Measurements from ENCODE around the gene SLC8A1.
"Not testable (repeated sequence)": the region's sequence is repeated elsewhere in the genome, so short reads cannot be mapped to it uniquely, and the experiment has no call there.

SLC8A1 gene

DNA sequence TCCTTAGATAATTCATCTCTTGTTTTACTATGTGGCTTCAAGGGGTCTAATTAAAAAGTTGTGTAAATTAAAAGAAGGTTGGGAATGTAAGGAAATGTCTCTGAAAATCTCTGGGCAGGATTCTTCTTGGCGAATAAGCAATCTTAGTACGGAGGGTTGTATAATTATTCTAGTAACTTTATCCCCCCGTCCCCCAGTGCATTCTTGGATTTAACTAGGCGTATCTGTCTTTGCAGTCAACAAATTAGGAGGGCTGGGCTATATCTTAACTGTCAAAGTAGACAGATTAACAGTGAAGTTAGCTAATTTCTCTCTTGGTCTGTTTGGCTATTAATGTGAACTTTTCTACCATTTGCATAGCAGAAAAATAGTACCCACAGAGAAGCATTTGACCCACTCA is 343.0 kb downstream of the SLC8A1 start:
- no peak for DNase-seq (ENCODE audit: low read depth)

- DNase-seq (ENCODE audit: low read depth): no peak
Observed at GRCh38 chr2:40106061-40106460, 345.8 kb downstream of the SLC8A1 start.

DNA sequence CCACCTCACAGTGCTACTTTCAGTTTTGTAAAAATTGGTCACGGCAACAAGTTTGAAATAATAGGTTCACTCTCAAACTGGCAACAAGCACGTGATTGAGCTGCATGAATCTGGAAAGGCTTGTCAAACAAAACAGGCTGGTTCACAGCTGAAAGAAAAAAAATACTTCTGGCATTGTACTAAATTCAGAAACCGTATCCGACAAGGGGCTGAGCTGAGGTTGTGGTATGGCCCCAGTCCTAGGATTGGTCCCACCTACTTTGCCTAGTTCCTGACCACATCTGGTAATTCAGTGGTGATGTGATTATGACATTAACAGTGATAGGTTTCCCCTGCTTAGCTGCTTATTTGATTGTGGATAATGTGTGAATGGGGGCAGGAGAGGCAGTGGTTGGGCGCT is 346.3 kb downstream of the SLC8A1 start:
- DNase-seq (ENCODE audit: low read depth): no peak

GRCh38 chr2:40103590-40103989 is 348.3 kb downstream of the SLC8A1 start:
- peak; percentile 65 for DNase-seq (ENCODE audit: low read depth)

DNA sequence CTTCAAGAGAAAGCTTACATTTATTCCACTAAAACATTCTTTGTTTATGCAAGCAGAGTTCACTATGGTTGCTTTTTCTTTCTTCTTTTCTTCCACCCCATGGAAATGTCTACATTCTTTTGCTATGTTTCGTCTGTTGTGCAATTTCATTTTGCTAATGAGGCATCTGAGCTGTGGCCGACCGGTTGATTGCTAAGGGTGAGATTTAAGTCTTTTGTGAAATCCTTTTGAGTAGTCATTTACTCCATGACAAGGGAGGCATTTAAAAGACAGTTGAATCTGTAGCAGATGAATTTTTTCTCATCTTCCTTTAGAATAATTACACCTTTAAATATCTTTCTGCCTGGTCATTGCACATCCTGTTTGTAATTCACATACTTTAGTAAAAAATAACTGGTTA is 348.7 kb downstream of the SLC8A1 start:
- DNase-seq (ENCODE audit: low read depth): no peak

DNA sequence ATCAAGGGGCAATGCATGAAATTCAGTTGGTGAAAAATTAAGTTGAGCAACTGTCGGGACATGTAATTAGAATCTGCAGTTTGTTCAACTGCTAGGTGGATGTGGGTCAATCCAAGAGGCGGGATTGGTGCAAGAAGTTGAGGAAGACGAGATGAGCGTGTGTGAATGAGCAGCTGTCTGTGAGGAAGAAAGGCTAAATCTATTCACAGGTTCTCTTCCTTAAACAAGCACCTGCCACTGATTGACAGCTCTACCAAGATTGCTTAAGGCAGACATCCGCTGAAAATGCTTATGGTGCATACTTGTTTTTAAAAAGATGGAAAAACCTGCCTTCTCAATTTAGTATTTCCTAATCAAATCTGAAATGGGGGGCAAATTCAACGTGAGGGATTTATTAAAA is 349.4 kb downstream of the SLC8A1 start:
- DNase-seq (ENCODE audit: low read depth): no peak

- peak; percentile 78 for DNase-seq (ENCODE audit: low read depth)
Observed at GRCh38 chr2:40101131-40101575, 350.7 kb downstream of the SLC8A1 start.

- no peak for DNase-seq (ENCODE audit: low read depth)
Observed at GRCh38 chr2:40100676-40101075, 351.2 kb downstream of the SLC8A1 start.

GRCh38 chr2:40098786-40099470 is 353.0 kb downstream of the SLC8A1 start:
- no peak for DNase-seq (ENCODE audit: low read depth)

DNA sequence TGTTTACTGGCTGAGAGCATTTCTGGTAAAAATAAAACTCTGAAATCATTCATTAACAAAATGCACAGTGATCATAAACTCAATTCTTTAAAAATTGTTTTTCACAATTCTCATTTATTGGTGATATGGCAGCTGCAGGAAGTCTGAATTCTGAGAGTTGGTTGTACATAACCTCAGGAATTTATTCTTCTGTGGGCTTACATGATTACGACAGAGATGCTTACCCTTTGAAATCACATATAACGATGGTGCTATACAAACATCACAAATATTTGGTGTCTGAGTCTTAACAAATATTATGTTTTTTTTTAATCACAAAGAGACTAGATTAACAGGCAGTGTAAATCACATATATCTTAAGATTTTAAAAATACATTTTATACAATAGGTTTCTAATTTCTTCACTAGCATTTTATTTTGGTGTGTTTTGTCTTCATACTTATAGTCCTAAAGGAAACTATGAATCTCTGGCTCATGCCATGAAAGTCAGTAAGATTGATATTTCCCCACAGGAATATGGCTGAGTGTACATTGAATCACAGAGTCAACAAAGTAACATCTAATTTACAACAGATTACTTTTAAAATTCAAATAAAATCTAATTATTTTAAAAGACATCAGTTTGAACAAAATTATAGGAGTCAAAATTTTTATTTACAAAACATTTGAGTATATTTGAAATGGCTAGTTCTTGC is 354.1 kb downstream of the SLC8A1 start:
- peak; percentile 76 for DNase-seq (ENCODE audit: low read depth)

DNA sequence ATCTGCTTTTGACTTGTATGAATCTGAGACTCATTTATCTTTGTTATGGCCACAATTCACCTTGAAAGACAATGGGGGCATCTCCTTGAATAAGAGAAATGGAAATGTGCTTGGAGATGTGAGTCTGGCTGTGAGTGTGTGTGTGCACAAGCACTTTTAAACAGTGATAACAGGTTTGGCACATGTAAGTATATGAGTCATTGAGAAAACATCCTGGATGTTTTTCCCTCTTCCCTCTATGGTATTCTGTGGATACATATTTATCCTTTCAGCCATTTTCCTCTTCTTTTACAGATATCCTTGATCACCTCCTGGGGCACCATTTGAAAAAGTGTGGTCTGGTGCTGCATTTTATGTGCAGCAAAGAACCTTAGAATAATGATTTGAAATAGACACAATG is 355.5 kb downstream of the SLC8A1 start:
- no peak for DNase-seq (ENCODE audit: low read depth)

- DNase-seq (ENCODE audit: low read depth): no peak
Observed at GRCh38 chr2:40095000-40095399, 356.9 kb downstream of the SLC8A1 start.

- DNase-seq (ENCODE audit: low read depth): no peak
Observed at GRCh38 chr2:40094451-40094850, 357.4 kb downstream of the SLC8A1 start.

DNA sequence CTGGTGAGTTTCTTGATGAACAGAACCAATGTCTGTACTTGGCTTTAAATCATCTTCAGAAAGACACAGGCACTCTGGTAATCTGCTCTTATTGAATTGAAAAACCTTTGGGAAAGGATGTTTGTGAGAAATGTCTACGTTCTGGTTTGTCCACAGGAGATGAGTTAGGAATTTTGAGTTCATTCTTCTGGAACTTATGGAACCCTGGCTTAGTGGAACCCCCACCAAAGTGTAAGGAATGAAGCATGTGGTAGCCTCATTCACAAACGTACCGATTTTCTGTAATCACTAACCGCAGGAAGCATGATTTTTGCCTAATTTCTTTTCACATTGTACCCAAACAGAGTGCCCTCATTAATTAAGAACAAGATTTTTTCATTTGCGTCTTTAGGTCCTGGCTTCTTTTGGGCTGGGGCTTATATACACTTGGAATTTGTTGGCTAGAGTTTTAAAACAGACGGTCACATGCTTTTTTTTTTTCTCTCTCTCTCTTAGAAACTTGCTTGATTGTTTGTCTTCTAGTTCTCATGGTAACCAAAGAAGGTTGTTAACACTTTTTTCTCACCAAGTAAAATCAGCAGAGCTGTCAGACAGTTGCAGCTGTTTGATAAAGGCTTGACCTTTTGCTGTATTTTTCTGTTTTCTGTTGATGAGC is 358.7 kb downstream of the SLC8A1 start:
- no peak for DNase-seq (ENCODE audit: low read depth)

- no peak for DNase-seq (ENCODE audit: low read depth)
Observed at GRCh38 chr2:40090044-40090443, 361.8 kb downstream of the SLC8A1 start.

DNA sequence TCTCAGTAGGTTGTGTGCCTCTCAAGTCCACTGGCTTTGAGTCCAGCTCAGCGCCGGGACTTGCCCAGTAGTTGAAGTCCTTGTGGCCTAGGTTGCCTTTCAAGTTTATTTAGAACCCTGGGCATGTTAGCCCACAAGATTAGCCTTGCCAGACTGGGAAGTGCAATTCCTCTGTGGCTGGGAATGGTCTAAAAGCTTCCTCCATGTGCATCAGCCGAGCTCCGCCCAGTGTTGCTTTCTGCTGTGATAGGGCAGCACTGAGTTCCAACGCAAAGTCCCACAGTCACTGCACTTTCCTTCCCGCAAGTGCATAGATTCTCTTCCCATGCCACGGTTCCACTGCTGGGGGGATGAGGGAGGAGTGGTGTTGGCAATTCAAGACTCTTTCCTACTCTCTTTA is 364.0 kb downstream of the SLC8A1 start:
- DNase-seq (ENCODE audit: low read depth): no peak

GRCh38 chr2:40087434-40087833 is 364.5 kb downstream of the SLC8A1 start:
- no peak for DNase-seq (ENCODE audit: low read depth)

DNA sequence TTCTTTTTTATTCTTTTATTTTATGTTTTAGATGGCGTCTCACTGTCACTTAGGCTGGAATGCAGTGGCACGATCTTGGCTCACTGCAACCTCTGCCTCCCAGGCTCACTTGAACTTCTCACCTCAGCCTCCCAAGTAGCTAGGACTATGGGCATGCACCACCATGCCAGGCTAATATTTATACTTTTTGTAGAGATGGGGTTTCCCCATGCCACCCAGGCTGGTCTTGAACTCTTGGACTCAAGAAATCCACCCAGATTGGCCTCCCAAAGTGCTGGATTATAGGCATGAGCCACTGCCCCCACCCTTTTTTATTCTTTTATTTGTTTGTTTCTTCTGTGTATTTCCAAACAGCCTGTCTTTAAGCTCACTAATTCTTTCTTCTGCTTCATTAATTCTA is 366.1 kb downstream of the SLC8A1 start:
- no peak for DNase-seq (ENCODE audit: low read depth)

- DNase-seq (ENCODE audit: low read depth): not testable (repeated sequence)
Observed at GRCh38 chr2:40073336-40073735, 378.6 kb downstream of the SLC8A1 start.

DNA sequence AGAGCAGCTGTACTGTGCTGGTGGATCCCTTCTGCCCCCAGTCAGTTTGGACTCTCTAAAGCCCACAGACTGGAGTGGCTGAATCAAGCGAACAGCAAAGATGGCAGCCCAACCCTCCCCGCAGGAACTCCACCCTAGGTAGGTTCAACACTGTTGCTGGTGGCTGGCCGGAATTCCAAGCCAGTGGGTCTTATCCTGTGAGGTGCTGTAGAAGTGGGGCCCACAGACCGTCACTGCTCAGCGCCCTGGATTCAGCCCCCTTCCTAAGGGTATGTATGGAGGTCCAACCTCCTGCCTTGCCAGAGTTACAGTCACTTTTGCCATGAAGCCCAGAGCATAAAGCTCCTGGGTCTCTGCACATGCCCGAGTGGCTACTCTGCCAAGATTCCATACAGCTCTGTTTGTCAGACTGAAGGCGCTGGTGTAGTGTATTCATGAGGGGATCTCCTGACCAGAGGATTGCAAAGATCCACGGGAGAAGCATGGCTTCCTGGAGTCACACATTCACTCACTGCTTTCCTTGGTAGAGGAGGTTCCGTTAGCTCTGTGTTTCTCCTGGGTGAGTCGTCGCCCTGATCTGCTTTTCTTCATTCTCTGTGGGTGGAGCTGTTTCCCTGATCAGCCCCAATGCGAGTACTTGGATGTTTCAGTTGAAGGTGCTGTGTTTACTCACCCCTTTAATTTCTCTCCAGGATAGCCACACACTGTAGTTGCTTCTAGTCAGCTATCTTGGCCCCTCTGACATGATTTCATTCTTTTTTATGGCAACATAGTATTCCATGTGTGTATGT is 379.3 kb downstream of the SLC8A1 start:
- no peak for DNase-seq (ENCODE audit: low read depth)

DNA sequence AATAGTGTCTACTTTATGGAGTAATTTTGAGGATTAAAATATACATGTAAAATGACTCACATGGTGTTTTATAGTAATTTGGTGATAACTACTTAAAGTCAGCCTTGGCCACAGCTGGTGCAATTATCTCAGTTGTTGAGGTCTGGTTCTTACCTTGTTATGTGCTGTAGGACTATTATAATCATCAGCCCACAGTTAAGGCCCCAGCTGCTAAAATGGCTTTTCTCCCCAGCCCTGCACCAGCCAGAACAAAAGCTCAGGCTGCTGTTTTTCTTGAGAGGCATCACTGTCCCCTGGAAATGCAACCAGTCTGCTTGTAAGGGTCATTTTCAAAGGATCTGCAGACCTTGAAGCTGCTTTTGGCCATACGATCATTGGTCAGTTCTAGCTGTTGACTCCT is 389.5 kb downstream of the SLC8A1 start:
- DNase-seq (ENCODE audit: low read depth): no peak

GRCh38 chr2:40049781-40050180 is 402.1 kb downstream of the SLC8A1 start:
- no peak for DNase-seq (ENCODE audit: low read depth)

GRCh38 chr2:40048506-40048905 is 403.4 kb downstream of the SLC8A1 start:
- no peak for DNase-seq (ENCODE audit: low read depth)

Data from non-pigmented ciliary epithelial cell (primary cell).